Measurements from ENCODE around the gene CCNJ. TPM values are rescaled to one million over a fixed set of nuclear protein-coding genes. Genes with fewer than 3 reads are reported as not detected.

Gene CCNJ
- total RNA-seq, 2 donors from 2014 or later: 2.2 to 3.3 TPM

DNA sequence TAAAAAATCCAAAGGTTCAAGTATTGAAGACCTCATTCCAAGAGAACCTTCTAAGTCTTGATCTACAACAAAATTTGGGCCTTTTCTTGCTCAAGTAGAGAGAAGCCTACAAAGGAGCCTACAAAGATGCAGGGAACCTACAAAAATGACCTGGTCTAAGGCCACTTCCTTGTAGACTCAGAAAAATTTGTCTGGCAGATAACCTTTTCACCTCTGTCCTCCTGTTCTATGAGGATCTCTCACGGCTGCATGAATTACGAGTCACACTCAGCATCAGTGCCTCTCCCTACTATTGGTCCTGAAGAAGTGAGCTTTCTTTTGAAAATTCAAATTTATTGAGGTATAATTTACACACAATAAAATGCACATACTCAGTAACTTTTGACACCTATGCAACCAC lies 29.3 kb downstream of the CCNJ start:
- no peaks in the 10 kb centered on the region for H3K36me3 ChIP-seq
- TF ChIP-seq, protein P1, sequence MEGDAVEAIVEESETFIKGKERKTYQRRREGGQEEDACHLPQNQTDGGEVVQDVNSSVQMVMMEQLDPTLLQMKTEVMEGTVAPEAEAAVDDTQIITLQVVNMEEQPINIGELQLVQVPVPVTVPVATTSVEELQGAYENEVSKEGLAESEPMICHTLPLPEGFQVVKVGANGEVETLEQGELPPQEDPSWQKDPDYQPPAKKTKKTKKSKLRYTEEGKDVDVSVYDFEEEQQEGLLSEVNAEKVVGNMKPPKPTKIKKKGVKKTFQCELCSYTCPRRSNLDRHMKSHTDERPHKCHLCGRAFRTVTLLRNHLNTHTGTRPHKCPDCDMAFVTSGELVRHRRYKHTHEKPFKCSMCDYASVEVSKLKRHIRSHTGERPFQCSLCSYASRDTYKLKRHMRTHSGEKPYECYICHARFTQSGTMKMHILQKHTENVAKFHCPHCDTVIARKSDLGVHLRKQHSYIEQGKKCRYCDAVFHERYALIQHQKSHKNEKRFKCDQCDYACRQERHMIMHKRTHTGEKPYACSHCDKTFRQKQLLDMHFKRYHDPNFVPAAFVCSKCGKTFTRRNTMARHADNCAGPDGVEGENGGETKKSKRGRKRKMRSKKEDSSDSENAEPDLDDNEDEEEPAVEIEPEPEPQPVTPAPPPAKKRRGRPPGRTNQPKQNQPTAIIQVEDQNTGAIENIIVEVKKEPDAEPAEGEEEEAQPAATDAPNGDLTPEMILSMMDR (IDR thresholded peaks at IDR 0.05): no peak
- no peaks in the 10 kb centered on the region for H3K27me3 ChIP-seq

DNA sequence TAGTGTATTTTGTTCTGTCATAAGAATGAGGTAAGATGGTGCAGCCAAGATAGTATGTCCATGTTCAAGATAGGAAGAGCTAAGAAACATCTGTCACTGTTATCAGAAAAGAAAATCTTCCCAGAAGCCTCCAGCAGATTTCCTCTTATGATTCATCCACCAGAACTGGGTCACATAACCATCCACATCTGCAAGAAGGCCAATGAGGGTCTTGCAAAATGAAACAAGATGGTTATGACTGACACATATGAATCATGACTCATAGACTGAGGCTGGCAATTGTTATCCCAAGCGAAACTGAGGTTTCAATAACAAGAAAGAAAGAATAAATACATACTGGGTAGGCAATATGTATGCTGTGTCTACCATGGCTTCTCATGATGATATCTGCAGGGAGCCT lies 30.3 kb downstream of the CCNJ start:
- no peak for DNase-seq (ENCODE audit: low spot score)
- Histone ChIP-seq H3K27ac (no peak overlapping the region), H3K36me3 (no peaks in the 10 kb centered on the region), H3K27me3 (no peaks in the 10 kb centered on the region), H3K9me3 (no peaks in the 10 kb centered on the region), H3K4me1 (no peaks in the 10 kb centered on the region), H3K4me3 (no peak overlapping the region)
- TF ChIP-seq, protein P1 (IDR thresholded peaks at IDR 0.05): no peak

More for the DNA sequence above, 29.3 kb downstream of the CCNJ start:
- Histone ChIP-seq H3K4me3 (no peak overlapping the region), H3K9me3 (no peaks in the 10 kb centered on the region), H3K27ac (no peak overlapping the region), H3K4me1 (no peaks in the 10 kb centered on the region)
- no peak for DNase-seq (ENCODE audit: low spot score)

DNA sequence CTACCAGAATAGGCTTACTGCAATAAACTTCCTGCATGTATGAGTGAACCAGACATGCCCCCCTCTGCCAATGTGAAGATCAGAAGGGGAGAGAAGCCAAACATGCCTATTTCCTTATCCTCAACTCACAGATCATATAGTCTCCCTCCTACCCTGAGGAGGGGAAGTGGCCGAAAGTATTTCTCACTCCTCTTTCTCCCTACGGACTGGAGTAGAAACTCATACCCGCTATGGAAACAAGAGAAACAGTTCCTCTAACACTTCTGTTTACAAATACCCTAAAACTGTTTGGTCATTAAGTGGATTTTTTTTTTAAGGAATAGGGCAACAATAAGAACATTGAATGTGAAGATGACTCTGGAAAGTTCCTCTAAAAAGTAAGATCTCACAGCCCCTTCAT lies 31.4 kb downstream of the CCNJ start:
- TF ChIP-seq, protein P1 (IDR thresholded peaks at IDR 0.05): no peak

DNA sequence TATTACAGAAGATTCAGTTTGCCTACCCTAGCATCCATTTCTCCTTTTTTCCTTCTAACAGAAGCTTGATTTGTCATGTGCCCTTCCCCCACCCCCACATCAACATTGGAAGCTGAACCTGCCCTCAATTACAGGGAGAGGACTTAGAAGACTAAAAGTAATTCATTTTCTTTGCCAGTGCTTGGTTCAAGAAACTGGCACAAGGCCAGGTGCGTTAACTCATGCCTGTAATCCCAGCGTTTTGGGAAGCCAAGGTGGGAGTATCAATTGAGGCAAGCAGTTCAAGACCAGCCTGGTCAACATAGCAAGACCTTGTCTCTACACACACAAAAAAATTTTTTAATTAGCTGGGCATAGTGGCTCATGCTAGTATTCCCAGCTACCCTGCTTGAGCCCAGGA lies 32.6 kb downstream of the CCNJ start:
- no peak for DNase-seq (ENCODE audit: low spot score)
- no peak overlapping the region for H3K4me3 ChIP-seq
- H3K9me3 ChIP-seq: no peaks in the 10 kb centered on the region
- H3K4me1 ChIP-seq: no peaks in the 10 kb centered on the region
- no peak overlapping the region for H3K27ac ChIP-seq
- no peaks in the 10 kb centered on the region for H3K36me3 ChIP-seq
- TF ChIP-seq, protein P1 (IDR thresholded peaks at IDR 0.05): no peak
- H3K27me3 ChIP-seq: no peaks in the 10 kb centered on the region

More for the DNA sequence above, 31.4 kb downstream of the CCNJ start:
- no peak overlapping the region for H3K4me3 ChIP-seq
- no peaks in the 10 kb centered on the region for H3K4me1 ChIP-seq
- H3K9me3 ChIP-seq: no peaks in the 10 kb centered on the region
- no peaks in the 10 kb centered on the region for H3K27me3 ChIP-seq
- no peak overlapping the region for H3K27ac ChIP-seq
- DNase-seq (ENCODE audit: low spot score): no peak
- H3K36me3 ChIP-seq: no peaks in the 10 kb centered on the region

DNA sequence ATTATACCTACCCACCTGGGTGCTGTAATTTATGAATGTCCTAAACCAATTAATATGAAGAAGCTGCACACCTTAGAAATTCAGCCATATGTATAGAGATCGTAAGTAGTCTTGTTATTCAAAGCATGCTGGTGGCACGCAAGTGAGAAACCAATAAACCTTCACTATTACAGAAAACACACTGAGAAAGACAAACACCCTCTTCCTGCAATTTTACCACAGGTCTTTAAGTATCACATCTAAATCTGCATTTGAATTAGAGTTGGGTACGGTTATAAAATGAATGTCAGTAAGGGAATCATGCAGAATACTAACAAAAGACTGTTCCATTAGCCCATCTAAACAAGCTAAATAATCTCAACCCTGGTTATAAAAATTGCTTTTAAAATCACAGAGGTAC lies 33.8 kb downstream of the CCNJ start:
- H3K4me3 ChIP-seq: no peak overlapping the region
- H3K9me3 ChIP-seq: no peaks in the 10 kb centered on the region
- DNase-seq (ENCODE audit: low spot score): no peak
- no peak overlapping the region for H3K27ac ChIP-seq
- TF ChIP-seq, protein P1 (IDR thresholded peaks at IDR 0.05): no peak
- no peaks in the 10 kb centered on the region for H3K4me1 ChIP-seq
- H3K27me3 ChIP-seq: no peaks in the 10 kb centered on the region
- no peaks in the 10 kb centered on the region for H3K36me3 ChIP-seq

DNA sequence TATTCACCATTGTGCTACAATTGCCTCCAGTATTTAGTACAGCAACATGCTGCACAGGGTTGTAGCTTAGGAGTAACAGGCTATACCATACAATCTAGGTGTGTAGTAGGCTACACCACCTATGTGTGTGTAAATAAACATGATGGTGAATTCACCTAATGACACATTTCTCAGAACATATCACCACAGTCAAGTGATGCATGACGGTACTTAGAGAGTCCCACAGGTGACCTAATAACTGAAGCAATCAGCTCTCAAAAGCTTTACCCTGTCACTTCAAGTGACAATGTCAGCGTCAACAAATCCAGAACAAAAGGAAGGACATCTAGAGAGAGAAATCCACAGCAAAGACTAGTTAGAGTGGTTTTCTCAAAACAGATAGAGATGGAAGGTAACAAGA lies 38.8 kb downstream of the CCNJ start:
- TF ChIP-seq, protein P1 (IDR thresholded peaks at IDR 0.05): no peak

More for the DNA sequence above, 38.8 kb downstream of the CCNJ start:
- H3K27ac ChIP-seq: no peak overlapping the region
- no peaks in the 10 kb centered on the region for H3K27me3 ChIP-seq
- no peak overlapping the region for H3K4me3 ChIP-seq
- DNase-seq (ENCODE audit: low spot score): no peak
- no peaks in the 10 kb centered on the region for H3K9me3 ChIP-seq
- peaks cover 0 to 5% of the 10 kb centered on the region in 2 donors for H3K4me1 ChIP-seq
- H3K36me3 ChIP-seq: no peaks in the 10 kb centered on the region

Measured in right atrium auricular region (tissue), 2 donors.